SK-N-MC (cell line): ENCODE data around the gene CARD14.
"Not testable (repeated sequence)": the region's sequence is repeated elsewhere in the genome, so short reads cannot be mapped to it uniquely, and the experiment has no call there.

Experiments used
- DNase-seq: peaks from one replicate; pipeline ENCODE4 v3.0.0-alpha.2; 2011; ENCODE audit warnings: low read depth, low spot score
- H3K27ac ChIP-seq: fragments of 200-600 bp; sonication (generic); 2 replicates; pipeline ENCODE4 v1.5.1; 2016; ENCODE audit warnings: mixed run types
- H3K36me3 ChIP-seq: fragments of 200-600 bp; sonication (generic); 2 replicates; pipeline ENCODE4 v1.6.1; 2017; ENCODE audit warnings: antibody characterized with exemption, low read length, mixed read lengths; ENCODE audit not compliant: insufficient read depth
- H3K4me3 ChIP-seq: fragments of 200-600 bp; sonication (generic); 2 replicates; pipeline ENCODE4 v1.5.1; 2016
- H3K9ac ChIP-seq: fragments of 200-600 bp; sonication (generic); 2 replicates; pipeline ENCODE4 v1.8.0; 2017; ENCODE audit warnings: mixed run types, mixed read lengths; ENCODE audit not compliant: insufficient read length
- H3K9me3 ChIP-seq: fragments of 200-600 bp; sonication (generic); 2 replicates; pipeline ENCODE4 v1.6.1; 2017; ENCODE audit warnings: low read depth, mild to moderate bottlenecking, antibody characterized with exemption, low read length, moderate library complexity, mixed read lengths
- EZH2 ChIP-seq: fragments of 200-600 bp; sonication (generic); IDR thresholded peaks from one replicate; pipeline ENCODE4 v1.6.1; 2017; ENCODE audit warnings: antibody characterized with exemption
- FOXP2 ChIP-seq: optimal IDR thresholded peaks from 2 replicates; pipeline ENCODE3; 2011; ENCODE audit warnings: mild to moderate bottlenecking, moderate library complexity; ENCODE audit not compliant: insufficient read depth; ENCODE audit errors: extremely low read length, control extremely low read depth
- POLR2AphosphoS5 ChIP-seq: IDR thresholded peaks from 2 replicates; pipeline ENCODE4 v1.6.1; 2012; ENCODE audit warnings: mild to moderate bottlenecking, low read depth, low read length, borderline replicate concordance

CARD14 gene

GRCh38 chr17:80229011-80229410 is 59.2 kb downstream of the CARD14 start:
- no peak for DNase-seq
- Histone ChIP-seq H3K27ac (no peak overlapping the region), H3K9me3 (no peaks in the 10 kb centered on the region; the same call in 1 of the 2 replicates), H3K9ac (no peak overlapping the region), H3K4me3 (no peak overlapping the region), H3K36me3 (no peaks in the 10 kb centered on the region)
- no peak for TF ChIP-seq POLR2AphosphoS5
- TF ChIP-seq FOXP2: no peak
- no peak for TF ChIP-seq EZH2

- Histone ChIP-seq H3K9me3 (no peaks in the 10 kb centered on the region; the same call in 1 of the 2 replicates), H3K4me3 (no peak overlapping the region), H3K9ac (no peak overlapping the region), H3K36me3 (no peaks in the 10 kb centered on the region), H3K27ac (no peak overlapping the region)
- TF ChIP-seq POLR2AphosphoS5: no peak
- no peak for TF ChIP-seq FOXP2
- TF ChIP-seq EZH2: no peak
- no peak for DNase-seq
Measured at GRCh38 chr17:80232438-80232837, 62.6 kb downstream of the CARD14 start.

GRCh38 chr17:80233202-80233601 is 63.4 kb downstream of the CARD14 start:
- DNase-seq: no peak
- H3K36me3 ChIP-seq: no peaks in the 10 kb centered on the region
- H3K9me3 ChIP-seq: no peaks in the 10 kb centered on the region; the same call in 1 of the 2 replicates
- no peak overlapping the region for H3K9ac ChIP-seq
- no peak for TF ChIP-seq POLR2AphosphoS5
- TF ChIP-seq EZH2: no peak
- no peak for TF ChIP-seq FOXP2
- H3K27ac ChIP-seq: no peak overlapping the region
- H3K4me3 ChIP-seq: no peak overlapping the region

- Histone ChIP-seq H3K9me3 (no peaks in the 10 kb centered on the region; the same call in 1 of the 2 replicates), H3K36me3 (no peaks in the 10 kb centered on the region), H3K9ac (no peak overlapping the region), H3K27ac (no peak overlapping the region), H3K4me3 (no peak overlapping the region)
- no peak for TF ChIP-seq POLR2AphosphoS5
- TF ChIP-seq FOXP2: no peak
- no peak for TF ChIP-seq EZH2
- no peak for DNase-seq
Measured at GRCh38 chr17:80236911-80237310, 67.1 kb downstream of the CARD14 start.

GRCh38 chr17:80237386-80237785 is 67.6 kb downstream of the CARD14 start:
- no peak overlapping the region for H3K4me3 ChIP-seq
- no peak for DNase-seq
- TF ChIP-seq POLR2AphosphoS5 (no peak), FOXP2 (no peak), EZH2 (no peak)
- no peaks in the 10 kb centered on the region; the same call in 1 of the 2 replicates for H3K9me3 ChIP-seq
- no peak overlapping the region for H3K27ac ChIP-seq
- no peak overlapping the region for H3K9ac ChIP-seq
- no peaks in the 10 kb centered on the region for H3K36me3 ChIP-seq

- TF ChIP-seq POLR2AphosphoS5 (no peak), FOXP2 (no peak), EZH2 (no peak)
- no peak for DNase-seq
- no peak overlapping the region for H3K4me3 ChIP-seq
- H3K9me3 ChIP-seq: no peaks in the 10 kb centered on the region
- no peaks in the 10 kb centered on the region for H3K36me3 ChIP-seq
- H3K27ac ChIP-seq: no peak overlapping the region
- no peak overlapping the region for H3K9ac ChIP-seq
Measured at GRCh38 chr17:80242505-80242904, 72.7 kb downstream of the CARD14 start.

- Histone ChIP-seq H3K9me3 (no peaks in the 10 kb centered on the region), H3K27ac (no peak overlapping the region), H3K9ac (no peak overlapping the region), H3K4me3 (no peak overlapping the region), H3K36me3 (no peaks in the 10 kb centered on the region)
- TF ChIP-seq FOXP2: no peak
- DNase-seq: no peak
Measured at GRCh38 chr17:80243526-80244433, 74.0 kb downstream of the CARD14 start.

- H3K4me3 ChIP-seq, H3K36me3 ChIP-seq, H3K9me3 ChIP-seq, H3K9ac ChIP-seq, DNase-seq, H3K27ac ChIP-seq: not testable (repeated sequence)
Measured at GRCh38 chr17:80244448-80244847, 74.6 kb downstream of the CARD14 start.
